ENCODE measurements around the gene MT1H. TPM values are rescaled to one million over a fixed set of nuclear protein-coding genes. Genes with fewer than 3 reads are reported as not detected.
A peak's percentile ranks its signal among the peaks of the same experiment; 100 is the strongest.
"Not testable (repeated sequence)": the region's sequence is repeated elsewhere in the genome, so short reads cannot be mapped to it uniquely, and the experiment has no call there.

The MT1H gene
- total RNA-seq, result 1 to 10 TPM in 1 of 4 donors, not detected in 3; 5.7 TPM

- Histone ChIP-seq H3K27me3 (peaks cover 0 to 91% (median 0%) of the 10 kb centered on the region in 4 donors), H3K4me1 (peaks cover 14 to 42% (median 25%) of the 10 kb centered on the region in 3 donors), H3K9me3 (no peaks in the 10 kb centered on the region), H3K36me3 (no peaks in the 10 kb centered on the region), H3K27ac (no peak within 1 kb of the TSS), H3K4me3 (peak within 1 kb of the TSS in 3 of 4 donors; percentile 3 to 46 (median 24))
- intact Hi-C loops (cut with DNase I), result no loop called here
- WGBS, 2 donors, result 27 to 32% methylated on average over 4 to 15 of the region's 38 CpGs
- no peak for DNase-seq
- no peak for TF ChIP-seq POLR2A (IDR thresholded peaks at IDR 0.05)
- TF ChIP-seq CTCF (IDR thresholded peaks at IDR 0.05), result no peak
Measured at GRCh38 chr16:56669005-56669839, at the start of gene MT1H. MT1H (plus strand) TSS chr16:56669814; CDS start chr16:56669885, 71 bp downstream.

- DNase-seq, result no peak
- intact Hi-C loops (cut with DNase I), result no loop called here
- WGBS, 2 donors, result 93% methylated on average over 7 of the region's 8 CpGs
- Histone ChIP-seq H3K27me3 (peaks cover 0 to 21% (median 0%) of the 10 kb centered on the region in 4 donors), H3K36me3 (no peaks in the 10 kb centered on the region), H3K9me3 (no peaks in the 10 kb centered on the region), H3K27ac (no peak overlapping the region), H3K4me1 (peaks cover 11 to 32% (median 11%) of the 10 kb centered on the region in 3 donors), H3K4me3 (no peak overlapping the region)
- TF ChIP-seq POLR2A (IDR thresholded peaks at IDR 0.05), result no peak
- TF ChIP-seq CTCF (IDR thresholded peaks at IDR 0.05), result no peak
Measured at GRCh38 chr16:56620339-56620897, 49.2 kb upstream of the MT1H start.

- 77 to 83% methylated on average over 2 of the region's 4 CpGs for WGBS, 2 donors
Measured at GRCh38 chr16:56621665-56622445, 47.8 kb upstream of the MT1H start.

GRCh38 chr16:56623184-56623583 is 46.4 kb upstream of the MT1H start:
- DNase-seq; H3K27ac ChIP-seq; H3K4me3 ChIP-seq; H3K36me3 ChIP-seq; H3K9me3 ChIP-seq; intact Hi-C loops (cut with DNase I): not testable (repeated sequence)
- 88 to 89% methylated on average over 5 of the region's 5 CpGs for WGBS, 2 donors
- H3K4me1 ChIP-seq, result peaks cover 6 to 39% (median 9%) of the 10 kb centered on the region in 3 donors
- H3K27me3 ChIP-seq, result peaks cover 0 to 18% (median 0%) of the 10 kb centered on the region in 4 donors

More at GRCh38 chr16:56621665-56622445, 47.8 kb upstream of the MT1H start:
- H3K9me3 ChIP-seq; intact Hi-C loops (cut with DNase I); H3K36me3 ChIP-seq; H3K4me3 ChIP-seq; DNase-seq: not testable (repeated sequence)
- Histone ChIP-seq H3K4me1 (peaks cover 14 to 43% (median 19%) of the 10 kb centered on the region in 3 donors), H3K27ac (peak overlapping the region in 2 of 4 donors; percentile 58 to 59), H3K27me3 (peaks cover 0 to 28% (median 0%) of the 10 kb centered on the region in 4 donors)

- TF ChIP-seq CTCF (IDR thresholded peaks at IDR 0.05), result no peak
- TF ChIP-seq POLR2A (IDR thresholded peaks at IDR 0.05), result no peak
- 92% methylated on average over 2 of the region's 2 CpGs for WGBS, 2 donors
Measured at GRCh38 chr16:56623637-56624036, 46.0 kb upstream of the MT1H start.

More at GRCh38 chr16:56623637-56624036, 46.0 kb upstream of the MT1H start:
- H3K4me3 ChIP-seq, result no peak overlapping the region
- intact Hi-C loops (cut with DNase I), result no loop called here
- H3K36me3 ChIP-seq, result no peaks in the 10 kb centered on the region
- peaks cover 6 to 34% (median 9%) of the 10 kb centered on the region in 3 donors for H3K4me1 ChIP-seq
- DNase-seq, result no peak
- H3K27me3 ChIP-seq, result peaks cover 0 to 13% (median 0%) of the 10 kb centered on the region in 4 donors
- no peaks in the 10 kb centered on the region for H3K9me3 ChIP-seq
- no peak overlapping the region for H3K27ac ChIP-seq

Data from esophagus squamous epithelium (tissue), 5 donors.